ENCODE results near the gene CHTF18. TPM values are rescaled to one million over a fixed set of nuclear protein-coding genes. Genes with fewer than 3 reads are reported as not detected.

CHTF18 gene
- total RNA-seq, 2 donors from 2014 or later, result 7.5 to 14.5 TPM

GRCh38 chr16:802914-803753 lies 14.7 kb downstream of the CHTF18 start:
- no peaks in the 10 kb centered on the region for H3K36me3 ChIP-seq (replicated peaks in 1 of 2; ENCODE audit: insufficient read depth in 1 of 2, low read depth in 2 of 2)
- intact Hi-C loops (cut with DNase I), result no loop called here
- no peaks in the 10 kb centered on the region for H3K9me3 ChIP-seq
- peaks cover 3% of the 10 kb centered on the region for H3K4me1 ChIP-seq
- no peak overlapping the region for H3K27ac ChIP-seq
- no peak overlapping the region for H3K4me3 ChIP-seq
- DNase-seq (no peak), ATAC-seq (no peak)
- TF ChIP-seq POLR2A (IDR thresholded peaks at IDR 0.05) (no peak), CTCF (IDR thresholded peaks at IDR 0.05) (no peak)
- peaks cover 0 to 12% of the 10 kb centered on the region in 2 donors for H3K27me3 ChIP-seq
- WGBS, 2 donors, result 63% methylated on average over 33 of the region's 33 CpGs; no CpG with 5 or more reads in 1 of the 2 donors

- Histone ChIP-seq H3K4me3 (no peak overlapping the region), H3K9me3 (no peaks in the 10 kb centered on the region), H3K27ac (no peak overlapping the region), H3K27me3 (peaks cover 0 to 12% of the 10 kb centered on the region in 2 donors), H3K4me1 (peaks cover 8% of the 10 kb centered on the region), H3K36me3 (replicated peaks in 1 of 2; ENCODE audit: insufficient read depth in 1 of 2, low read depth in 2 of 2) (no peaks in the 10 kb centered on the region)
- intact Hi-C loops (cut with DNase I), result no loop called here
- ATAC-seq (no peak), DNase-seq (no peak)
- TF ChIP-seq POLR2A (IDR thresholded peaks at IDR 0.05), result no peak
- no peak for TF ChIP-seq CTCF (IDR thresholded peaks at IDR 0.05)
- 34% methylated on average over 7 to 8 of the region's 8 CpGs for WGBS, 2 donors
Observed at GRCh38 chr16:803754-804080, 15.3 kb downstream of the CHTF18 start.

DNA sequence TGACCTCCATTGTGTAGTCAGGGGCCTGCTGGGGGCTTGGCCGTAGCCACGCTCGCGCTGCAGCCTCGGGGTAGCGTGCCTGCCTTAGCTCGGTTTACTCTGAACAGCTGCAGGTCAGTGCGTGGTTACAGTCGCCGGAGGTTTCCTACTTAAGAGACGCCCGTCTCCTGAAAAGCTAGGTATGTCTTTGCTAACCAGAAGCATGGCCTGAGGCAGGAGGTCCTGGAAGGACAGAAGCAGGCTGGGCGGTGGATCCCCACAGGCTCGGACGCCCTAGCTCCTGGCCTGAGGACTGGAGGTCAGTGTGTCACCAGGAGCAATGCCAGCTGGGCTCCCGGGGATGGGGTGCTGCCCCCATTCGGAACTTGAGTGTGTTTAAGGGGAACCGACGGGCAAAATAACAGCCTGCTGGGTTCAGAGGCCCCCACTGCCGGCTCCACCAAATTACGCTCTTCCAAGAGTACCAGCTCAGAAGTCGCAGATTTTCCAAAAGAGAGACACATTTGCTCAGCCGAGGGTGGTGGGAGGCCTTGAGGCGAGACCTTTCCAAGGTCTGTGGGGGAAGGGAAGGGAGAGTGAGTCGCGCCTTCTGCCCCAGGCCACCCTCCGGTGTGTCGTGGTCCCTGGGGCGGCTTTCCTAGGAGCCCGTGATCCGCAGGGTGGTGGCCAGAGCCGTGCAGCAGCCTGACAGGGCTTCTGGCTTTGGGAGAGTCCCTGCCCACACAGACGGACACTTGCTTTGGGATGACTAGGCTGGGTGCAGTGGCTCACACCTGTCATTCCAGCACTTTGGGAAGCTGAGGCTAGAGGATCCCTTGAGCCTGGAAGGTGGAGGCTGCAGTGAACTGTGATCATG lies 16.0 kb downstream of the CHTF18 start:
- no peak for DNase-seq
- Histone ChIP-seq H3K4me3 (no peak overlapping the region), H3K36me3 (replicated peaks in 1 of 2; ENCODE audit: insufficient read depth in 1 of 2, low read depth in 2 of 2) (no peaks in the 10 kb centered on the region), H3K27me3 (peaks cover 0 to 12% of the 10 kb centered on the region in 2 donors), H3K9me3 (no peaks in the 10 kb centered on the region), H3K27ac (no peak overlapping the region), H3K4me1 (peaks cover 9% of the 10 kb centered on the region)
- 31 to 35% methylated on average over 25 to 33 of the region's 33 CpGs for WGBS, 2 donors
- TF ChIP-seq CTCF (IDR thresholded peaks at IDR 0.05) (no peak), POLR2A (IDR thresholded peaks at IDR 0.05) (no peak)
- intact Hi-C loops (cut with DNase I), result no loop called here
- no peak for ATAC-seq

- Histone ChIP-seq H3K36me3 (replicated peaks in 1 of 2; ENCODE audit: insufficient read depth in 1 of 2, low read depth in 2 of 2) (no peaks in the 10 kb centered on the region), H3K4me1 (peaks cover 9% of the 10 kb centered on the region), H3K9me3 (no peaks in the 10 kb centered on the region), H3K27me3 (peaks cover 0 to 10% of the 10 kb centered on the region in 2 donors), H3K4me3 (no peak overlapping the region), H3K27ac (no peak overlapping the region)
- no peak for TF ChIP-seq POLR2A (IDR thresholded peaks at IDR 0.05)
- no peak for TF ChIP-seq CTCF (IDR thresholded peaks at IDR 0.05)
- DNase-seq (no peak), ATAC-seq (no peak)
- intact Hi-C loops (cut with DNase I), result no loop called here
- 76% methylated on average over 17 of the region's 17 CpGs; no CpG with 5 or more reads in 1 of the 2 donors for WGBS, 2 donors
Observed at GRCh38 chr16:805474-805873, 17.1 kb downstream of the CHTF18 start.

Measured in body of pancreas (tissue), 4 donors.